SK-N-SH (cell line): ENCODE results near the gene PARVA. TPM values are rescaled to one million over a fixed set of nuclear protein-coding genes. Genes with fewer than 3 reads are reported as not detected.

Experiments
- CTCF ChIA-PET: fragments of 300-600, 350-600 bp; formaldehyde crosslinking; extraction: SDS; loops from one replicate; lab custom pipeline; 2021; lab: Yijun Ruan, JAX
- POLR2A ChIA-PET: fragments of 350-600 bp; sonication (Branson Sonifier 250); formaldehyde crosslinking; extraction: SDS; loops from one replicate; lab custom pipeline; 2020; ENCODE audit warnings: antibody characterized with exemption, inconsistent platforms; lab: Yijun Ruan, JAX
- DNase-seq: peaks from one replicate; pipeline ENCODE4 v3.0.0; 2012
- H2AFZ ChIP-seq: fragments of 200-600 bp; sonication (generic); 2 replicates; pipeline ENCODE4 v1.8.1; 2016; ENCODE audit warnings: antibody characterized with exemption, mild to moderate bottlenecking, low read depth
- H3F3A ChIP-seq: fragments of 200-600 bp; sonication (generic); replicated peaks from 2 replicates; pipeline ENCODE3; 2016; ENCODE audit warnings: antibody characterized with exemption, mild to moderate bottlenecking; ENCODE audit not compliant: insufficient read depth
- H3K27ac ChIP-seq, 2 experiments: fragments of 200-500 bp in 1 of 2; fragments of 200-600 bp in 1 of 2; sonication (Bioruptor generic) in 1 of 2; sonication (generic), shearing (Covaris generic) in 1 of 2; 2 replicates each; pipeline versions ENCODE4 v1.5.1 to v1.6.1; 2014 to 2016; ENCODE audit warnings: low read depth in 2 of 2, inconsistent platforms in 1 of 2, low read length in 1 of 2, mild to moderate bottlenecking in 1 of 2, mixed read lengths in 1 of 2
- H3K27me3 ChIP-seq: fragments of 200-600 bp; sonication (generic), shearing (Covaris generic); 2 replicates; pipeline ENCODE4 v1.6.1; 2016; ENCODE audit warnings: mixed run types; ENCODE audit not compliant: insufficient read depth
- H3K36me3 ChIP-seq, 2 experiments: fragments of 200-500 bp in 1 of 2; fragments of 200-600 bp in 1 of 2; sonication (Bioruptor generic) in 1 of 2; sonication (generic) in 1 of 2; replicated peaks in 1 of 2; 2 replicates each; pipeline versions ENCODE3 to v1.5.1; 2014 to 2016; ENCODE audit warnings: low read length in 1 of 2, mild to moderate bottlenecking in 1 of 2; ENCODE audit not compliant: insufficient read depth in 2 of 2, control insufficient read depth in 1 of 2
- H3K4me1 ChIP-seq, 2 experiments: fragments of 200-500 bp in 1 of 2; fragments of 200-600 bp in 1 of 2; sonication (Bioruptor generic) in 1 of 2; sonication (generic), shearing (Covaris generic) in 1 of 2; 2 replicates each; pipeline versions ENCODE4 v1.5.1 to v1.6.1; 2014 to 2016; ENCODE audit warnings: low read depth in 1 of 2, low read length in 1 of 2, mixed run types in 1 of 2; ENCODE audit not compliant: insufficient read depth in 2 of 2, control insufficient read depth in 1 of 2
- H3K4me2 ChIP-seq: fragments of 200-600 bp; sonication (generic), shearing (Covaris generic); 2 replicates; pipeline ENCODE4 v1.6.1; 2017; ENCODE audit warnings: mixed run types
- H3K4me3 ChIP-seq, 2 experiments: fragments of 200-500 bp in 1 of 2; fragments of 200-600 bp in 1 of 2; sonication (Bioruptor generic) in 1 of 2; sonication (generic), shearing (Covaris generic) in 1 of 2; 2 replicates each; pipeline versions ENCODE4 v1.5.1 to v1.8.1; 2014 to 2016; ENCODE audit warnings: low read depth in 2 of 2, inconsistent platforms in 1 of 2, low read length in 1 of 2, mild to moderate bottlenecking in 1 of 2, mixed read lengths in 1 of 2, moderate library complexity in 1 of 2
- H3K79me2 ChIP-seq: fragments of 200-600 bp; sonication (generic); 2 replicates; pipeline ENCODE4 v1.8.1; 2017; ENCODE audit warnings: mild to moderate bottlenecking; ENCODE audit not compliant: insufficient read depth
- H3K9ac ChIP-seq: fragments of 200-600 bp; sonication (generic); 2 replicates; pipeline ENCODE4 v1.6.1; 2017; ENCODE audit warnings: mixed run types
- H3K9me2 ChIP-seq: fragments of 200-600 bp; sonication (generic); 2 replicates; pipeline ENCODE4 v1.6.1; 2017; ENCODE audit warnings: mixed run types
- H3K9me3 ChIP-seq: fragments of 200-600 bp; sonication (generic); 2 replicates; pipeline ENCODE4 v1.6.1; 2017; ENCODE audit warnings: mixed run types, mild to moderate bottlenecking, moderate library complexity
- H4K20me1 ChIP-seq: fragments of 200-600 bp; sonication (generic); 2 replicates; pipeline ENCODE4 v1.6.1; 2017; ENCODE audit warnings: mild to moderate bottlenecking, mixed run types; ENCODE audit not compliant: insufficient read depth
- ELF1 ChIP-seq: IDR thresholded peaks from 2 replicates; pipeline ENCODE4 v1.4.0; 2012
- FOSL2 ChIP-seq: IDR thresholded peaks from 2 replicates; pipeline ENCODE4 v1.4.0; 2012; ENCODE audit warnings: low read depth, mild to moderate bottlenecking, moderate library complexity, borderline replicate concordance
- GABPA ChIP-seq: IDR thresholded peaks from 2 replicates; pipeline ENCODE4 v1.4.0; 2012; ENCODE audit warnings: low read depth, mild to moderate bottlenecking
- JUND ChIP-seq: IDR thresholded peaks from 2 replicates; pipeline ENCODE4 v1.4.0; 2012
- MEF2A ChIP-seq: IDR thresholded peaks from 2 replicates; pipeline ENCODE4 v1.4.0; 2012; ENCODE audit warnings: low read depth, borderline replicate concordance
- NFIC ChIP-seq: IDR thresholded peaks from 2 replicates; pipeline ENCODE4 v1.4.0; 2012; ENCODE audit warnings: borderline replicate concordance
- NRF1 ChIP-seq: IDR thresholded peaks from 2 replicates; pipeline ENCODE4 v1.6.1; 2012; ENCODE audit warnings: low read depth, mild to moderate bottlenecking, low read length
- RAD21 ChIP-seq: IDR thresholded peaks from 2 replicates; pipeline ENCODE4 v1.6.1; 2012; ENCODE audit warnings: mild to moderate bottlenecking, low read length
- SMC3 ChIP-seq: IDR thresholded peaks from 2 replicates; pipeline ENCODE4 v1.6.1; 2012; ENCODE audit warnings: low read depth, low read length, improper control_type of control experiment
- TAF1 ChIP-seq: IDR thresholded peaks from 2 replicates; pipeline ENCODE4 v1.6.1; 2012; ENCODE audit warnings: low read depth, mild to moderate bottlenecking, low read length, moderate library complexity, borderline replicate concordance
- USF2 ChIP-seq: fragments of 150-350 bp; IDR thresholded peaks from 2 replicates; pipeline ENCODE4 v1.6.1; 2017; ENCODE audit warnings: antibody characterized with exemption, low read length, low read depth, borderline replicate concordance
- YY1 ChIP-seq: IDR thresholded peaks from 2 replicates; pipeline ENCODE4 v1.4.0; 2012; ENCODE audit warnings: low read depth, mild to moderate bottlenecking
- WGBS: methylation state at CpG from one replicate; pipeline ENCODE4 v1.1.6; 2017; ENCODE audit warnings: low lambda C conversion rate; 5-methylcytosine and 5-hydroxymethylcytosine counted together
- polyA plus RNA-seq, 3 experiments: library from polyadenylated mRNA; depleted of rRNA; stranded (reverse); fragments of >200 nt; gene quantifications; 2 replicates each; pipeline ENCODE4 v1.2.3, GENCODE V29; 2012
- TF ChIP-seq, protein P1 (sequence below): IDR thresholded peaks from 2 replicates; pipeline ENCODE4 v1.4.0; 2012; ENCODE audit warnings: low read depth, borderline replicate concordance
- TF ChIP-seq, protein P2 (sequence below): IDR thresholded peaks from 2 replicates; pipeline ENCODE4 v1.4.0; 2012; ENCODE audit warnings: low read depth, borderline replicate concordance

The PARVA gene
- polyA plus RNA-seq, 1 of the 3 experiments (the other 2 are of a cell fraction) = 27.6 TPM

DNA sequence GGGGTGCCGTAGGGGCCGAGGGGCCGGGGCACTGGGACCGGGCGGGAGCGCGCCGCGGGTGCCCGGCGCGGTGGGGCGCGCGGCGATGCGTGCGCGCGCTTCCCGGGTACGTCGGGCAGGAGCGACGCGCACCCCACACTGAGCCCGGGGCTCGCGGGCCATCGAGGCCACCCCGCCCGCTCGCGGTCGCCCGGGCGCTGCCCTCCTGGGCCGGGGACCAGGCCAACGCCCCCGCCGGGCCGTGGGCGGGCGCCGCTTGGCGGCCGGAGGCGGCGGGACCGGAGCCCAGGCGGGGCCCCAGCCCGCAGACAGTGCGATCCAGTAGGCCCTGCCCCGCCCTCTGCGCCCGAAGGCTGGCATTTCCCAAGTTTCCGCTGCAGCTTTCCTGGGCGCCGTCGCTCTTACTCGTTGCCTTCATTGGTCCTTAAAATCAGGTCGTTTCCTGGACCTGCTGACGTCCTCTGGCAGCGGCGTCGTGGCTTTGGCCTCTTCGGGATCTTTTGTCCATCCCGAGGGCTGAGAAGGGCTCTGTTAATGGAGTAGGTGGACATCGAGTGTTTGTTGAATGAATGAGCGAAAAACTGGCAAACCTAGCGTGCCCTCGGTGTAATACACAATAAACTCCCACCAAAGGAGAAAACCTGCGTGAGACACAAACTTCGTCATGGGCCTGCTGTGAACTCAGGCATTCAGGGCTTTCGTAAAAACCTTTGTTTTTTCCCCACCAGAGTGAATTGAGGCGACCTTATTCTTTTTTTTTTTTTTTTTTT is 638 bp downstream of the PARVA start (continued):
- TF ChIP-seq, protein P1, sequence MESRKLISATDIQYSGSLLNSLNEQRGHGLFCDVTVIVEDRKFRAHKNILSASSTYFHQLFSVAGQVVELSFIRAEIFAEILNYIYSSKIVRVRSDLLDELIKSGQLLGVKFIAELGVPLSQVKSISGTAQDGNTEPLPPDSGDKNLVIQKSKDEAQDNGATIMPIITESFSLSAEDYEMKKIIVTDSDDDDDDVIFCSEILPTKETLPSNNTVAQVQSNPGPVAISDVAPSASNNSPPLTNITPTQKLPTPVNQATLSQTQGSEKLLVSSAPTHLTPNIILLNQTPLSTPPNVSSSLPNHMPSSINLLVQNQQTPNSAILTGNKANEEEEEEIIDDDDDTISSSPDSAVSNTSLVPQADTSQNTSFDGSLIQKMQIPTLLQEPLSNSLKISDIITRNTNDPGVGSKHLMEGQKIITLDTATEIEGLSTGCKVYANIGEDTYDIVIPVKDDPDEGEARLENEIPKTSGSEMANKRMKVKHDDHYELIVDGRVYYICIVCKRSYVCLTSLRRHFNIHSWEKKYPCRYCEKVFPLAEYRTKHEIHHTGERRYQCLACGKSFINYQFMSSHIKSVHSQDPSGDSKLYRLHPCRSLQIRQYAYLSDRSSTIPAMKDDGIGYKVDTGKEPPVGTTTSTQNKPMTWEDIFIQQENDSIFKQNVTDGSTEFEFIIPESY = no peak
- TF ChIP-seq, protein P2, sequence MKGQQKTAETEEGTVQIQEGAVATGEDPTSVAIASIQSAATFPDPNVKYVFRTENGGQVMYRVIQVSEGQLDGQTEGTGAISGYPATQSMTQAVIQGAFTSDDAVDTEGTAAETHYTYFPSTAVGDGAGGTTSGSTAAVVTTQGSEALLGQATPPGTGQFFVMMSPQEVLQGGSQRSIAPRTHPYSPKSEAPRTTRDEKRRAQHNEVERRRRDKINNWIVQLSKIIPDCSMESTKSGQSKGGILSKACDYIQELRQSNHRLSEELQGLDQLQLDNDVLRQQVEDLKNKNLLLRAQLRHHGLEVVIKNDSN = no peak
- TF ChIP-seq TAF1 (peak; percentile 39; the same call in 1 of the 2 replicates), FOSL2 (no peak)

- Histone ChIP-seq H3K9me3 (no peaks in the 10 kb centered on the region), H2AFZ (no peak overlapping the region), H3K4me1 (peaks cover 0 to 19% of the 10 kb centered on the region in 2 experiments; a peak in 3 of 4 replicates), H3K36me3 (peaks cover 6 to 27% of the 10 kb centered on the region in 2 experiments), H3K9me2 (no peaks in the 10 kb centered on the region), H3K27me3 (no peaks in the 10 kb centered on the region), H3K4me2 (no peak overlapping the region), H4K20me1 (peaks cover 18% of the 10 kb centered on the region), H3K79me2 (peaks cover 78% of the 10 kb centered on the region), H3F3A (peaks cover 15% of the 10 kb centered on the region), H3K27ac (no peak overlapping the region), H3K4me3 (no peak overlapping the region), H3K9ac (no peak overlapping the region)
- CTCF ChIA-PET = interaction anchor here (1.6 kb wide), 1 partner anchor 9 kb away, joined by 6 read pairs; no protein-coding TSS in a partner anchor
- 96% methylated on average over 9 of the region's 9 CpGs for WGBS
- TF ChIP-seq YY1 = no peak
- no peak for TF ChIP-seq RAD21
- TF ChIP-seq, protein P2 = no peak
- no peak for TF ChIP-seq ELF1
- POLR2A ChIA-PET = no interaction called here
- no peak for DNase-seq
Measured at GRCh38 chr11:12380565-12381325, 3.4 kb downstream of the PARVA start.

DNA sequence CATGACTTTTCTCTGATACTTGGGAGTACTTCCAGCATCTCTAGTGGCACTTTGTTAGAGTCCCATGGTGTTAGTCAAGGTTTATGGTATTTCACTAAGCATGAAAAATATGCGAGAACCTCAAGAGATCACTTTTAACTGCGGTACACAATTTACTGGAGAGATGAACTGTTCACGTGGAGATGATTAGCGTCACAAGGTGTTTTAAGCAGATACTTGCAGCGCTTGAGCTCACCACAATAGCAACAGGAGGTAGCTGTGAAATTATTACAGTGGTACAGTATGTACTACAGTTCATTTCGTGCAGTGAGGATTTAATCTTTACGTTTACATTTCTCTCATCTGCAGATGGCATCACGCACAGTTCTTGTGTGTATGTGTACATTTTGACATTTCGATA is 4.5 kb downstream of the PARVA start:
- Histone ChIP-seq H3K4me1 (peaks cover 0 to 20% of the 10 kb centered on the region in 2 experiments; a peak in 3 of 4 replicates), H3K4me3 (no peak overlapping the region), H3F3A (peaks cover 4% of the 10 kb centered on the region), H3K9ac (no peak overlapping the region), H2AFZ (no peak overlapping the region), H3K27ac (no peak overlapping the region), H3K4me2 (no peak overlapping the region), H3K79me2 (peaks cover 89% of the 10 kb centered on the region), H3K9me3 (no peaks in the 10 kb centered on the region), H3K27me3 (no peaks in the 10 kb centered on the region), H3K36me3 (peaks cover 6 to 27% of the 10 kb centered on the region in 2 experiments), H4K20me1 (peaks cover 25% of the 10 kb centered on the region), H3K9me2 (no peaks in the 10 kb centered on the region)
- ChIA-PET CTCF (no interaction called here), POLR2A (no interaction called here)
- WGBS = 95% methylated on average over 9 of the region's 9 CpGs
- no peak for DNase-seq
- no peak for TF ChIP-seq USF2
- no peak for TF ChIP-seq SMC3
- no peak for TF ChIP-seq FOSL2
- TF ChIP-seq NRF1 = no peak
- TF ChIP-seq JUND = no peak
- no peak for TF ChIP-seq GABPA
- TF ChIP-seq MEF2A = no peak
- no peak for TF ChIP-seq YY1
- no peak for TF ChIP-seq NFIC
